GM11168 (cell line): ENCODE results near the gene TMEM164.

Source experiments
- in situ Hi-C: fragments of 300-500 bp; cut with MboI; formaldehyde crosslinking; loops from one replicate; pipeline ENCODE4 v1.12.0; 2022; ENCODE audit warnings: low sequenced_read_pairs; ENCODE audit not compliant: unreplicated experiment

The TMEM164 gene

GRCh38 chrX:110003167-110004156 is 548 bp downstream of the TMEM164 start:
- in situ Hi-C loops: no loop called here

- in situ Hi-C loops: no loop called here
These were observed 1.3 kb downstream of the TMEM164 start for GRCh38 chrX:110004215-110004614.

GRCh38 chrX:110004731-110005369 is 1.9 kb downstream of the TMEM164 start:
- in situ Hi-C loops: no loop called here

GRCh38 chrX:110006161-110006560 is 3.2 kb downstream of the TMEM164 start:
- in situ Hi-C loops: no loop called here

- in situ Hi-C loops: no loop called here
These were observed 4.0 kb downstream of the TMEM164 start for GRCh38 chrX:110006821-110007375.

GRCh38 chrX:110008011-110008635 is 5.2 kb downstream of the TMEM164 start:
- in situ Hi-C loops: no loop called here

- in situ Hi-C loops: no loop called here
These were observed 10.0 kb downstream of the TMEM164 start for GRCh38 chrX:110012818-110013485.

- in situ Hi-C loops: no loop called here
These were observed 11.1 kb downstream of the TMEM164 start for GRCh38 chrX:110013968-110014367.

- in situ Hi-C loops: no loop called here
These were observed 12.1 kb downstream of the TMEM164 start for GRCh38 chrX:110015032-110015431.

- in situ Hi-C loops: no loop called here
These were observed 13.0 kb downstream of the TMEM164 start for GRCh38 chrX:110015915-110016314.

- in situ Hi-C loops: no loop called here
These were observed 17.6 kb downstream of the TMEM164 start for GRCh38 chrX:110020536-110020935.

- in situ Hi-C loops: no loop called here
These were observed 18.5 kb downstream of the TMEM164 start for GRCh38 chrX:110021258-110022022.

GRCh38 chrX:110022599-110023448 is 19.9 kb downstream of the TMEM164 start:
- in situ Hi-C loops: no loop called here

GRCh38 chrX:110025395-110025794 is 22.5 kb downstream of the TMEM164 start:
- in situ Hi-C loops: no loop called here

GRCh38 chrX:110026099-110026844 is 23.4 kb downstream of the TMEM164 start:
- in situ Hi-C loops: no loop called here

GRCh38 chrX:110032534-110033147 is 29.7 kb downstream of the TMEM164 start:
- in situ Hi-C loops: no loop called here

- in situ Hi-C loops: no loop called here
These were observed 31.1 kb downstream of the TMEM164 start for GRCh38 chrX:110034036-110034435.
